Mesenchymal stem cell (in vitro differentiated cells and primary cell): ENCODE data around the gene SCN4A.

ENCODE experiments used
- DNase-seq: peaks from one replicate; pipeline ENCODE4 v3.0.0-alpha.2; 2013
- H2AFZ ChIP-seq: one replicate; pipeline ENCODE4 v1.6.1; 2013; ENCODE audit warnings: low read depth, mild to moderate bottlenecking, control low read depth, inconsistent platforms, low read length, moderate library complexity
- H2AK5ac ChIP-seq: 2 replicates; pipeline ENCODE4 v1.6.1; 2013; ENCODE audit warnings: low read length, moderate library complexity, mild to moderate bottlenecking, inconsistent platforms; ENCODE audit not compliant: severe bottlenecking
- H2BK120ac ChIP-seq: one replicate; pipeline ENCODE4 v1.6.1; 2013; ENCODE audit warnings: low read depth, mild to moderate bottlenecking, inconsistent platforms, low read length, moderate library complexity
- H2BK12ac ChIP-seq, 2 experiments: one replicate each; pipeline ENCODE4 v1.6.1; 2013; ENCODE audit warnings: inconsistent platforms in 2 of 2, low read length in 2 of 2, mild to moderate bottlenecking in 2 of 2, moderate library complexity in 2 of 2, control low read depth in 1 of 2
- H2BK15ac ChIP-seq: one replicate; pipeline ENCODE4 v1.6.1; 2013; ENCODE audit warnings: mild to moderate bottlenecking, low read depth, inconsistent platforms; ENCODE audit not compliant: poor library complexity, severe bottlenecking
- H2BK5ac ChIP-seq: 2 replicates; pipeline ENCODE4 v1.6.1; 2013; ENCODE audit warnings: low read depth, mild to moderate bottlenecking, low read length, control low read depth, inconsistent platforms; ENCODE audit not compliant: poor library complexity, severe bottlenecking
- H3K14ac ChIP-seq, 2 experiments: one replicate each; pipeline ENCODE4 v1.6.1; 2013; ENCODE audit warnings: inconsistent platforms in 2 of 2, low read length in 2 of 2, control low read depth in 1 of 2, mild to moderate bottlenecking in 1 of 2, moderate library complexity in 1 of 2
- H3K18ac ChIP-seq, 2 experiments: one replicate each; pipeline ENCODE4 v1.6.1; 2013; ENCODE audit warnings: inconsistent platforms in 2 of 2, low read length in 2 of 2, control low read depth in 1 of 2, low read depth in 1 of 2, mild to moderate bottlenecking in 1 of 2
- H3K23ac ChIP-seq, 2 experiments: one replicate each; pipeline ENCODE4 v1.6.1; 2013; ENCODE audit warnings: inconsistent platforms in 2 of 2, low read length in 2 of 2, mild to moderate bottlenecking in 2 of 2, moderate library complexity in 2 of 2, control low read depth in 1 of 2
- H3K27ac ChIP-seq: 2 replicates; pipeline ENCODE4 v1.5.1; 2013; ENCODE audit warnings: mild to moderate bottlenecking, moderate library complexity, low read length, control low read depth, inconsistent platforms; ENCODE audit not compliant: poor library complexity, severe bottlenecking
- H3K27me3 ChIP-seq, 2 experiments: 2 replicates each; pipeline versions ENCODE4 v1.6.1 to v1.7.0; 2013; ENCODE audit warnings: low read length in 2 of 2, mild to moderate bottlenecking in 2 of 2, moderate library complexity in 2 of 2, control low read depth in 1 of 2, inconsistent platforms in 1 of 2; ENCODE audit not compliant: control insufficient read depth in 1 of 2, insufficient read depth in 1 of 2
- H3K36me3 ChIP-seq, 2 experiments: 2 replicates each; pipeline versions ENCODE4 v1.6.1 to v1.7.0; 2013; ENCODE audit warnings: low read length in 2 of 2, control low read depth in 1 of 2, inconsistent platforms in 1 of 2, low read depth in 1 of 2, mild to moderate bottlenecking in 1 of 2; ENCODE audit not compliant: insufficient read depth in 2 of 2, control insufficient read depth in 1 of 2
- H3K4ac ChIP-seq, 2 experiments: one replicate each; pipeline ENCODE4 v1.6.1; 2013; ENCODE audit warnings: inconsistent platforms in 2 of 2, low read length in 2 of 2, mild to moderate bottlenecking in 2 of 2, moderate library complexity in 2 of 2, control low read depth in 1 of 2, low read depth in 1 of 2
- H3K4me1 ChIP-seq: 2 replicates; pipeline ENCODE4 v1.6.1; 2013; ENCODE audit warnings: low read depth, low read length, control low read depth; ENCODE audit not compliant: control insufficient read depth, insufficient read depth
- H3K4me2 ChIP-seq: 2 replicates; pipeline ENCODE4 v1.6.1; 2013; ENCODE audit warnings: low read length, mild to moderate bottlenecking, inconsistent platforms; ENCODE audit not compliant: poor library complexity, severe bottlenecking
- H3K4me3 ChIP-seq, 2 experiments: 2 replicates each; pipeline versions ENCODE4 v1.5.1 to v1.7.0; 2013; ENCODE audit warnings: low read length in 2 of 2, mild to moderate bottlenecking in 2 of 2, control low read depth in 1 of 2, low read depth in 1 of 2; ENCODE audit not compliant: insufficient read depth in 1 of 2
- H3K79me1 ChIP-seq: replicated peaks from 2 replicates; pipeline ENCODE4 v1.6.1; 2013; ENCODE audit warnings: mild to moderate bottlenecking, control low read depth, low read length, inconsistent platforms; ENCODE audit not compliant: poor library complexity, severe bottlenecking
- H3K9ac ChIP-seq: 2 replicates; pipeline ENCODE4 v1.7.0; 2013; ENCODE audit warnings: mild to moderate bottlenecking, low read length, moderate library complexity
- H3K9me3 ChIP-seq: 2 replicates; pipeline ENCODE4 v1.7.0; 2013; ENCODE audit warnings: mild to moderate bottlenecking, low read length; ENCODE audit not compliant: control insufficient read depth
- H4K8ac ChIP-seq: one replicate; pipeline ENCODE4 v1.6.1; 2013; ENCODE audit warnings: inconsistent platforms, mild to moderate bottlenecking, low read length, moderate library complexity
- H4K91ac ChIP-seq: one replicate; pipeline ENCODE4 v1.6.1; 2013; ENCODE audit warnings: mild to moderate bottlenecking, low read length, inconsistent platforms
- WGBS: methylation state at CpG from one replicate; pipeline ENCODE4 v1.1.7; 2013; ENCODE audit warnings: mixed read lengths; 5-methylcytosine and 5-hydroxymethylcytosine counted together

Gene SCN4A

GRCh38 chr17:63987221-63988126 lies 14.8 kb upstream of the SCN4A start:
- Histone ChIP-seq H3K4me2 (no peak overlapping the region), H2BK12ac (no peak overlapping the region), H3K4me1 (peaks cover 16% of the 10 kb centered on the region), H3K27me3 (peaks cover 27 to 34% of the 10 kb centered on the region in 2 experiments), H3K36me3 (no peaks in the 10 kb centered on the region), H2BK5ac (no peak overlapping the region), H2AK5ac (no peak overlapping the region), H3K27ac (no peak overlapping the region), H3K4ac (peak overlapping the region in 1 of 2 experiments; percentile 6), H3K9ac (no peak overlapping the region), H4K91ac (no peak overlapping the region), H3K79me1 (no peaks in the 10 kb centered on the region), H2AFZ (no peak overlapping the region), H4K8ac (no peak overlapping the region), H3K18ac (no peak overlapping the region), H3K14ac (no peak overlapping the region), H3K4me3 (no peak overlapping the region), H2BK15ac (peak overlapping the region; percentile 21), H3K23ac (no peak overlapping the region), H2BK120ac (no peak overlapping the region), H3K9me3 (no peaks in the 10 kb centered on the region)
- 77% methylated on average over 18 of the region's 18 CpGs for WGBS
- no peak for DNase-seq

- Histone ChIP-seq H2BK120ac (no peak overlapping the region), H3K14ac (no peak overlapping the region), H2BK12ac (no peak overlapping the region), H3K4ac (no peak overlapping the region), H3K79me1 (no peaks in the 10 kb centered on the region), H3K27me3 (peaks cover 20 to 28% of the 10 kb centered on the region in 2 experiments), H3K27ac (no peak overlapping the region), H3K4me2 (no peak overlapping the region), H4K8ac (no peak overlapping the region), H3K9me3 (peaks cover 3% of the 10 kb centered on the region), H3K4me3 (no peak overlapping the region), H2BK15ac (no peak overlapping the region), H4K91ac (no peak overlapping the region), H2AK5ac (no peak overlapping the region), H3K9ac (no peak overlapping the region), H2AFZ (no peak overlapping the region), H3K18ac (no peak overlapping the region), H3K23ac (no peak overlapping the region), H3K36me3 (no peaks in the 10 kb centered on the region), H3K4me1 (peaks cover 16% of the 10 kb centered on the region), H2BK5ac (no peak overlapping the region)
- DNase-seq: no peak
- WGBS: 100% methylated on average over 3 of the region's 3 CpGs
These were observed 14.1 kb upstream of the SCN4A start for GRCh38 chr17:63986821-63987220.

- Histone ChIP-seq H2BK5ac (no peak overlapping the region), H2BK120ac (no peak overlapping the region), H3K27ac (no peak overlapping the region), H3K79me1 (no peaks in the 10 kb centered on the region), H4K91ac (no peak overlapping the region), H4K8ac (peak overlapping the region; percentile 36), H3K4ac (no peak overlapping the region), H3K9me3 (peaks cover 5% of the 10 kb centered on the region), H2AFZ (no peak overlapping the region), H3K9ac (no peak overlapping the region), H2AK5ac (no peak overlapping the region), H3K4me1 (peaks cover 14% of the 10 kb centered on the region), H3K4me2 (no peak overlapping the region), H3K23ac (no peak overlapping the region), H3K14ac (peak overlapping the region in 1 of 2 experiments; percentile 69), H3K18ac (peak overlapping the region in 1 of 2 experiments; percentile 37), H3K27me3 (peaks cover 12 to 19% of the 10 kb centered on the region in 2 experiments), H3K36me3 (no peaks in the 10 kb centered on the region), H2BK12ac (peak overlapping the region in 1 of 2 experiments; percentile 66), H2BK15ac (no peak overlapping the region), H3K4me3 (no peak overlapping the region)
- WGBS: 89% methylated on average over 13 of the region's 13 CpGs
- DNase-seq: no peak
These were observed 12.8 kb upstream of the SCN4A start for GRCh38 chr17:63985387-63986140.
